ENCODE measurements around the gene PRELID2.

DNA sequence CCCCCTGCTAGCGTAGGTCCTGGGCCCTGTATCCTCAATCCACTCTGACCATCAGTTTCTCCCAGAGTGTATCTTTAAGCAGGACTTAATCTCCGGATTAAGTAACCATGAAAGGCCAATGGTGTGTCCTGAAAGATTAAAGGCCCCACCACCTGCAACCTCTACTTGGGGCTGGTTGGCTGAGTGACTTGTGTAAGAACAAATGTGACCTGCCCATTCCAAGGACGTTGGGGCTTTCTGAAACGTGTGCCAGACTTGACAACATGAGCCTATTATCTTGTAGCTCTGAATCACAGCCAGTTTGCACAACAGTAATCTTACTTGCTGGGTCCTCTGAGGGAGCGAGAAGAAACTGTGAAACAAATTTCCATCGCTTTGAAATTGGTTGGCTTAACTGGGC, 3.1 kb upstream of the PRELID2 start:
- TF ChIP-seq, protein P1, sequence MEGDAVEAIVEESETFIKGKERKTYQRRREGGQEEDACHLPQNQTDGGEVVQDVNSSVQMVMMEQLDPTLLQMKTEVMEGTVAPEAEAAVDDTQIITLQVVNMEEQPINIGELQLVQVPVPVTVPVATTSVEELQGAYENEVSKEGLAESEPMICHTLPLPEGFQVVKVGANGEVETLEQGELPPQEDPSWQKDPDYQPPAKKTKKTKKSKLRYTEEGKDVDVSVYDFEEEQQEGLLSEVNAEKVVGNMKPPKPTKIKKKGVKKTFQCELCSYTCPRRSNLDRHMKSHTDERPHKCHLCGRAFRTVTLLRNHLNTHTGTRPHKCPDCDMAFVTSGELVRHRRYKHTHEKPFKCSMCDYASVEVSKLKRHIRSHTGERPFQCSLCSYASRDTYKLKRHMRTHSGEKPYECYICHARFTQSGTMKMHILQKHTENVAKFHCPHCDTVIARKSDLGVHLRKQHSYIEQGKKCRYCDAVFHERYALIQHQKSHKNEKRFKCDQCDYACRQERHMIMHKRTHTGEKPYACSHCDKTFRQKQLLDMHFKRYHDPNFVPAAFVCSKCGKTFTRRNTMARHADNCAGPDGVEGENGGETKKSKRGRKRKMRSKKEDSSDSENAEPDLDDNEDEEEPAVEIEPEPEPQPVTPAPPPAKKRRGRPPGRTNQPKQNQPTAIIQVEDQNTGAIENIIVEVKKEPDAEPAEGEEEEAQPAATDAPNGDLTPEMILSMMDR (IDR thresholded peaks at IDR 0.05; ENCODE audit: insufficient read depth, low read length, poor library complexity, severe bottlenecking): no peak
- TF ChIP-seq EZH2phosphoT487 (conservative IDR thresholded peaks at IDR 0.05; ENCODE audit: low read length): no peak

All from SU-DHL-6 (cell line).